Measurements from ENCODE around the gene RAD51B. TPM values are rescaled to one million over a fixed set of nuclear protein-coding genes. Genes with fewer than 3 reads are reported as not detected.

RAD51B gene
- total and polyA plus RNA-seq, 2 experiments from 2014 or later, result 10.1 to 18.0 TPM

DNA sequence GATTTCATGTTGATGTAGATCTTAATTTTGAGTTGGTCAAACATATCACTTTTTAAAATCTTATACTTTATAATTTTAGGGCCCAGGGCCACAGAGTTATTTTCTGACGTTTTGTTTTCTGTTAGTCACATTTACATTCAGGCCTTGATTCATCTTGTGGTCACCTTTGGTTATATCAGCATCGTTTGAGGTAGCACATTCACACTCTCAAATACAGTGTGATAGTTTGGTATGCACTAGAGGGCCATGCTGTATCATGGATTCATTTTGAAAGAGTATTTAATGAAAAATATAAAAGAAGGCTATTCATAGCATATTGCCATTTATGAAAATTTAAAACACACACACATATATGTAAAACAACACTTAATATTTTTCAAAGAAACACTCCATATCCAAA is 274.6 kb downstream of the RAD51B start:
- Histone ChIP-seq H3K27me3 (no peaks in the 10 kb centered on the region), H3K4me2 (no peak overlapping the region), H3K9me3 (ENCODE audit: low read depth) (no peaks in the 10 kb centered on the region), H3K36me3 (replicated peaks; ENCODE audit: insufficient read depth, low read depth) (no peaks in the 10 kb centered on the region), H3K9me2 (replicated peaks; ENCODE audit: insufficient read depth) (no peaks in the 10 kb centered on the region), H3K4me1 (ENCODE audit: insufficient read depth) (peaks cover 2% of the 10 kb centered on the region), H4K20me1 (ENCODE audit: insufficient read depth, poor library complexity, severe bottlenecking) (no peaks in the 10 kb centered on the region), H3K27ac (no peak overlapping the region), H3K79me2 (no peaks in the 10 kb centered on the region), H3K4me3 (no peak overlapping the region), H2AFZ (no peak overlapping the region)
- TF ChIP-seq, protein P1, sequence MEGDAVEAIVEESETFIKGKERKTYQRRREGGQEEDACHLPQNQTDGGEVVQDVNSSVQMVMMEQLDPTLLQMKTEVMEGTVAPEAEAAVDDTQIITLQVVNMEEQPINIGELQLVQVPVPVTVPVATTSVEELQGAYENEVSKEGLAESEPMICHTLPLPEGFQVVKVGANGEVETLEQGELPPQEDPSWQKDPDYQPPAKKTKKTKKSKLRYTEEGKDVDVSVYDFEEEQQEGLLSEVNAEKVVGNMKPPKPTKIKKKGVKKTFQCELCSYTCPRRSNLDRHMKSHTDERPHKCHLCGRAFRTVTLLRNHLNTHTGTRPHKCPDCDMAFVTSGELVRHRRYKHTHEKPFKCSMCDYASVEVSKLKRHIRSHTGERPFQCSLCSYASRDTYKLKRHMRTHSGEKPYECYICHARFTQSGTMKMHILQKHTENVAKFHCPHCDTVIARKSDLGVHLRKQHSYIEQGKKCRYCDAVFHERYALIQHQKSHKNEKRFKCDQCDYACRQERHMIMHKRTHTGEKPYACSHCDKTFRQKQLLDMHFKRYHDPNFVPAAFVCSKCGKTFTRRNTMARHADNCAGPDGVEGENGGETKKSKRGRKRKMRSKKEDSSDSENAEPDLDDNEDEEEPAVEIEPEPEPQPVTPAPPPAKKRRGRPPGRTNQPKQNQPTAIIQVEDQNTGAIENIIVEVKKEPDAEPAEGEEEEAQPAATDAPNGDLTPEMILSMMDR (IDR thresholded peaks at IDR 0.05; ENCODE audit: poor library complexity), result no peak
- TF ChIP-seq EZH2phosphoT487 (IDR thresholded peaks at IDR 0.05; ENCODE audit: low read depth, severe bottlenecking, unreplicated experiment) (no peak), EZH2 (IDR thresholded peaks at IDR 0.05; ENCODE audit: borderline replicate concordance) (no peak)
- DNase-seq (ENCODE audit: low spot score), result no peak
- WGBS (ENCODE audit: low lambda C conversion rate, missing lambda C conversion rate), result 83% methylated on average over 2 of the region's 2 CpGs

DNA sequence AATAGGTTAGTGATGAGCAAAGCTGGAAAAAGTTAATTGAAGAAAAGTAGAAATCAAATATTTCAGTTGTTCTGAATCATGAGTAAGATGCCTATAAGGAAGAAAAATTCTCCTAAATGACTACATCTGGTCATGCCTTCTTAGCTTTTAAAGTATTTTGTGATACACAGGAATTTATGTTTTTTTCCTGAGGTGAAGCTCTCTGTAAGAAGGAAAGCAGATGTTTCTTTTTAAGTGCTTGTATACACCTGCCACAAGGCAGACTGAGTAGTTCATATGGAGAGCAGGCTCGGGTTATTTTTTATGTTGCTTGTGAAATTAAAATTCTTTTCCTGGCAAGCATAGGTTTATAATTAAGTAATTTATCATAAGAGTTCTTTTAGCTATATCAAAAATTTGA is 275.2 kb downstream of the RAD51B start:
- no peak overlapping the region for H3K4me3 ChIP-seq
- no peak for DNase-seq (ENCODE audit: low spot score)
- no peaks in the 10 kb centered on the region for H3K36me3 ChIP-seq (replicated peaks; ENCODE audit: insufficient read depth, low read depth)
- no peak overlapping the region for H3K27ac ChIP-seq
- no peaks in the 10 kb centered on the region for H3K9me2 ChIP-seq (replicated peaks; ENCODE audit: insufficient read depth)
- H2AFZ ChIP-seq, result no peak overlapping the region
- TF ChIP-seq EZH2 (IDR thresholded peaks at IDR 0.05; ENCODE audit: borderline replicate concordance) (no peak), EZH2phosphoT487 (IDR thresholded peaks at IDR 0.05; ENCODE audit: low read depth, severe bottlenecking, unreplicated experiment) (no peak)
- TF ChIP-seq, protein P1 (IDR thresholded peaks at IDR 0.05; ENCODE audit: poor library complexity), result no peak
- no peaks in the 10 kb centered on the region for H3K27me3 ChIP-seq
- H4K20me1 ChIP-seq (ENCODE audit: insufficient read depth, poor library complexity, severe bottlenecking), result no peaks in the 10 kb centered on the region
- no peaks in the 10 kb centered on the region for H3K79me2 ChIP-seq
- H3K9me3 ChIP-seq (ENCODE audit: low read depth), result no peaks in the 10 kb centered on the region
- no peak overlapping the region for H3K4me2 ChIP-seq
- H3K4me1 ChIP-seq (ENCODE audit: insufficient read depth), result no peaks in the 10 kb centered on the region
- WGBS (ENCODE audit: low lambda C conversion rate, missing lambda C conversion rate), result 58% methylated on average over 1 of the region's 1 CpG

- Histone ChIP-seq H3K27me3 (no peaks in the 10 kb centered on the region), H3K36me3 (replicated peaks; ENCODE audit: insufficient read depth, low read depth) (no peaks in the 10 kb centered on the region), H3K79me2 (no peaks in the 10 kb centered on the region), H2AFZ (no peak overlapping the region), H3K4me3 (no peak overlapping the region), H4K20me1 (ENCODE audit: insufficient read depth, poor library complexity, severe bottlenecking) (no peaks in the 10 kb centered on the region), H3K9me3 (ENCODE audit: low read depth) (peaks cover 4% of the 10 kb centered on the region), H3K9me2 (replicated peaks; ENCODE audit: insufficient read depth) (no peaks in the 10 kb centered on the region), H3K4me1 (ENCODE audit: insufficient read depth) (no peaks in the 10 kb centered on the region), H3K4me2 (no peak overlapping the region), H3K27ac (no peak overlapping the region)
- TF ChIP-seq EZH2 (IDR thresholded peaks at IDR 0.05; ENCODE audit: borderline replicate concordance), result no peak
- no peak for TF ChIP-seq EZH2phosphoT487 (IDR thresholded peaks at IDR 0.05; ENCODE audit: low read depth, severe bottlenecking, unreplicated experiment)
- TF ChIP-seq, protein P1 (IDR thresholded peaks at IDR 0.05; ENCODE audit: poor library complexity), result no peak
- 87% methylated on average over 3 of the region's 3 CpGs for WGBS (ENCODE audit: low lambda C conversion rate, missing lambda C conversion rate)
- no peak for DNase-seq (ENCODE audit: low spot score)
These were observed 278.1 kb downstream of the RAD51B start for GRCh38 chr14:68097727-68098126.

GRCh38 chr14:68098834-68099233 is 279.3 kb downstream of the RAD51B start:
- Histone ChIP-seq H3K36me3 (replicated peaks; ENCODE audit: insufficient read depth, low read depth) (no peaks in the 10 kb centered on the region), H3K27me3 (no peaks in the 10 kb centered on the region), H4K20me1 (ENCODE audit: insufficient read depth, poor library complexity, severe bottlenecking) (no peaks in the 10 kb centered on the region), H3K79me2 (no peaks in the 10 kb centered on the region), H3K27ac (peak overlapping the region; percentile 10), H2AFZ (no peak overlapping the region), H3K4me1 (ENCODE audit: insufficient read depth) (peaks cover 3% of the 10 kb centered on the region), H3K4me3 (no peak overlapping the region), H3K9me3 (ENCODE audit: low read depth) (peaks cover 4% of the 10 kb centered on the region), H3K9me2 (replicated peaks; ENCODE audit: insufficient read depth) (no peaks in the 10 kb centered on the region), H3K4me2 (no peak overlapping the region)
- WGBS (ENCODE audit: low lambda C conversion rate, missing lambda C conversion rate), result 81% methylated on average over 2 of the region's 2 CpGs
- DNase-seq (ENCODE audit: low spot score), result no peak
- TF ChIP-seq EZH2 (IDR thresholded peaks at IDR 0.05; ENCODE audit: borderline replicate concordance), result no peak
- TF ChIP-seq, protein P1 (IDR thresholded peaks at IDR 0.05; ENCODE audit: poor library complexity), result no peak
- no peak for TF ChIP-seq EZH2phosphoT487 (IDR thresholded peaks at IDR 0.05; ENCODE audit: low read depth, severe bottlenecking, unreplicated experiment)

Measured in hepatocyte (in vitro differentiated cells).